ENCODE data around the gene C1RL.

Gene C1RL

DNA sequence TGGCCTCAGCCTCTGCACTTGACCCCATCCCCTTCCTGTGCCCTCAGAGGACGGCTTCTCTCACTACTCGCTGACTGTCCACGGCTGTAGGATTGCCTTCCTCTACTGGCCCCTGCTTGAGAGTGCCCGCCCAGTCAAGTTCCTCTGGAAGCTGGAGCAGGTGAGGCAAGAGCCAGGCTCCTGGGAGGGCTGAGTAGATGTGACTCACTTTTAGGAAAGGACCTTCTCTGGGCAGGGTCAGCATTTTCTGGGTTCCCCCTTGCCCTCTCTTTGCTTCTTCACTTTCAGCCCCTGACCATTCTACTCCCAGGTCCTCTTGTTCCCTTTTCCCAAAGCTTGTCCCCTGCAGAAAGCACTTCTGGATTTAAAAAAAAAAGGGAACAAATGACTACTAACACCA lies 28.9 kb upstream of the C1RL start:
- no peak for DNase-seq (ENCODE audit: low read depth in 3 of 3)

GRCh38 chr12:7136676-7137075 lies 27.7 kb upstream of the C1RL start:
- DNase-seq (ENCODE audit: low read depth in 3 of 3): no peak

DNA sequence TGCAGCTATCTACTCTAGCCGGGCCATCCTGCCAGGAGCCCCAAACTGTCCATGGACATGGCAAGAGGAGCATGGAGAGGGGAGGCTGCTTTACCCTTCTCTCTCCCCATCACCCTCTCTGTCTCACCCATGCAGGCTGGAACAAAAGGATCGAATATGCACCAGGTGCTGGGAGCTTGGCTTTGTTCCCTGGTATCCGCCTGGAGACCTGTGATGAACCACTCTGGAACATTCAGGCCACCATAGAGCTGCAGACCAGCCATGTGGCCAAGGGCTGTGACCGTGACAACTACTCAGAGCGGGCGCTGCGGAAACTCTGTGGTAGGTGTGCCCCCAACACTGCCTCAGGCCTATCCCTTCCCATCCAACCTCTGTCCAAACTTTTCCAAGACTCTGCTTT lies 27.1 kb upstream of the C1RL start:
- DNase-seq (ENCODE audit: low read depth in 3 of 3): no peak

DNA sequence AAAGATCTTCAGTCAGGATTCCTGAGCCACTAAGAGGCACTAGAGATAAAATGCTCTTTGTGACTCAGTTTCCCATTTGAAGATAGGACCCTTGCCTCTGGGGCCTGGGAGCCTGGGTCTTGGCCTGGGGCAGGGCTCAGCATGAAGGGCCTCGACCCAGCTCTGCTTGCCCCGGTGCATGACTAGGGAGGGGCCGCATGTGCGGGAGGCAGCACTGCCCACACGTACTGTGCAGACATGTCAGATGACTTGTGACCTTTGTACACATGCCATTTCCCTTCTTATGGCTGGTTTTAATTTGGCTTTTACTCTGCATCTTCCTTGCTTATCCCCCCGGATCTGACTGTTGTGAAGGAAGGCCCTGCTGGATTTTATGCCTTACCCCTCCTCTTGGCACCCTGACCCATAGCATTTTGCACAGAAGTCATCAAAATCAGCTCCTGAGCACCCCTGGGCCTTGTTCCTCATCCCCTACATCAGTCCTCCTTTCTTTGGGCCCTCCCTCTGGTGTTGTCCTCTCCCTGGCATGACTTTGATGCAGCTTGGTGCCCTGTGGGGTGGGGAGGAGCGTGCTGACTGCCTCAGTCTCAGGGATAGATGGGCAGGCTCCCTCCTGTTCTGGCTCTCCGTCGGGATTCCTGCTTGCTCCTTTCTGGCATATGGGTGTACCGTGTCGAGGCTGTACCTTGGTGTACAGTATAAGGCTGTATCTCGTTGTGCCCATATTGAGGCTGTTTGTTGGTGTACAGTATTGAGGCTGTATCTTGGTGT lies 25.6 kb upstream of the C1RL start:
- DNase-seq (ENCODE audit: low read depth in 3 of 3): no peak

- no peak for DNase-seq (ENCODE audit: low read depth in 3 of 3)
Measured at GRCh38 chr12:7131502-7131866, 22.5 kb upstream of the C1RL start.

GRCh38 chr12:7130701-7131501 lies 21.9 kb upstream of the C1RL start:
- peak in 1 of 3 experiments; percentile 14 for DNase-seq (ENCODE audit: low read depth in 3 of 3)

GRCh38 chr12:7129872-7130691 lies 21.1 kb upstream of the C1RL start, which contains the start of gene CLSTN3:
CLSTN3 (plus strand) TSS chr12:7130371; CDS start chr12:7130649, 278 bp downstream.
- peak; percentile 76 to 78 (median 78) for DNase-seq (ENCODE audit: low read depth in 3 of 3)

DNA sequence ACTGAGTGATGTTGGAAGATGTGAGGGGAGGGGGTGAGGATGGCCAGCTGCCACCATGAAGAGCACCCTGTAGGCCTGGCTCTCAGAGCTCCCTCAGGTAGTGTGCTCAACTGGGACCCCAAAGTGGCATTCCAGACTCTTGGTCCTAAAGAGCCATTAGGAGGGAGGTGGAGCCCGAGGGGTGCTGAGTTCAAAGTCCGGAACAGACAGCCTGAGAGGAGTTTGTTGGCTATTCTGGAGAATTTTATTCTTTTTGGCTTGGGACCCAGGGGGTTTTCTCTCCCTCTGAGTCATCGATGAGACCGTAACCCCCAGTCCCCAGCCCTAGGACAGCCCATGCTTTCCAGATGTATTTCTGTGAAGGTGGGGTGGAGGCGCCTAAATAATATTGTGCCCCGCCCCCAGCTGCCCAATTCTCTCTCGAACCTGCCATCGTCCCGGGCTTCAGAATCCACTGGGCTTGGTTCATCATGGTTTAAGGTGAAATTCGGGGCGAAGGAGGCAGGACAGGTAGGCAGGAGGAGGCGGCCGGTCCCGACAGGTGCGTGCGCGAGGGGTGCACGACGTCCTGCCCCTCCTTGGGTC lies 20.4 kb upstream of the C1RL start:
- no peak for DNase-seq (ENCODE audit: low read depth in 3 of 3)

GRCh38 chr12:7128681-7129286 lies 19.8 kb upstream of the C1RL start, which contains the start of gene RBP5:
RBP5 (minus strand) TSS chr12:7128889; CDS start chr12:7128775, 114 bp downstream.
- no peak for DNase-seq (ENCODE audit: low read depth in 3 of 3)

GRCh38 chr12:7127916-7128626 lies 19.1 kb upstream of the C1RL start:
- DNase-seq (ENCODE audit: low read depth in 3 of 3): no peak

DNA sequence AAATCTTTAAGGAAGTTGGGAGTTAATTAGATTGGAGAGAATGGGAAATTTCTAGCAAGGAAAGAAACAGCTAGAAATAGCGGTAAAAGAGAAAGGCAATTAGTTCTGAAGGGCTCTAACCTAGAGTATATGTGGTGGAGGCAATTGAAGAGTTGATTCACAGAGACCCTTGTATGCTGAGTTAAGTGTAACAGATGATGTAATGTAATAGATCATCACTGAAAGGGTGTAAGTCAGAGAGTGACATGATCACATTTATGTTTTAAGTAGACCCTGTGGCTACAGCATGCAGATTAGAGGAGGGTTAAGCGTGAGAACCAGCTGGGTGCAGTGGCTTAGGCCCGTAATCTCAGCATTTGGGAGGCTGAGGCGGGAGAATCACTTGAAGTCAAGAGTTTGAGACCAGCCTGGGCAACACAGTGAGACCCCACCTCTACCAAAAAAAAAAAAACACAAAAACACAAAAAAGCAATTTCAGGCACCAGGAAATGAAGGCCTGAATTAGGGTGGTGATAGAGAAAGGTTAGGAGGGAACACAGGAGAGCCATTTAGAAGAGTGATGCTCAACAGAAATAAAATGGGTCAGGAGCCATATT lies 16.7 kb upstream of the C1RL start:
- DNase-seq (ENCODE audit: low read depth in 3 of 3): no peak

DNA sequence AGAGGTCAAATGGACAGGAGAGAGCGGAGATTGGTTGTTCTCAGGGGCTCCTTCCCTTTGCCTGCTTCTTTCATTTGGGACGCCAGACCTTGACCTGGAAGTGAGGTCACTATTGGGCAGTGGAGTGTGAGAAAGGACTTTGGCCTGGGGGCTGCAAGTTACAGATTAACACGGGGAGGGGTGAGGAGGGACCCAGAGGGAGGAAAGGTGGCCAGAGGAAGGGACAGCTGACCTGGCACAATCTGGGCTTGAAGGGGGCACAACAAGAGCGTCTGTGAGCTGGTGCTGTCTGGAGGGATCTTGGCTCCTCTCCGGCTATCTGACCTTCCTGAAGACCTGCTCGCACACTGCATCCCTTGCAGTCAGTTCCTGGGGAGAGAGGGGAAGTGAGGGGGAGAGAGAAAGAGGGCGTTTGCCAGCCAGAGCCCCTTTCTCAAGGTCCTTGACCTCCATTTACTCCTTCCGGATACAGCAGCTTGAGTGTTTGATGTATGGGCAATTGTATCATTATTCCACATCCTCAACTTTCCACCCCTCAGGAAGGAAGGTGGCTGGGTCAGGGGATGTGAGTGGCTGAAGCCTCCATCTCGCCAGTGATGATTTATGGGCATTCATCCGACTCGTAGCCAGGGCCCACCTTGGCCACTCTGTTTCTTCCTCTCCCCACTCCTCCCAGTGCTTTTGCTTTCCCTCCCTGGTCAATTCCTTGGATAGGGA lies 14.9 kb upstream of the C1RL start:
- no peak for DNase-seq (ENCODE audit: low read depth in 3 of 3)

DNA sequence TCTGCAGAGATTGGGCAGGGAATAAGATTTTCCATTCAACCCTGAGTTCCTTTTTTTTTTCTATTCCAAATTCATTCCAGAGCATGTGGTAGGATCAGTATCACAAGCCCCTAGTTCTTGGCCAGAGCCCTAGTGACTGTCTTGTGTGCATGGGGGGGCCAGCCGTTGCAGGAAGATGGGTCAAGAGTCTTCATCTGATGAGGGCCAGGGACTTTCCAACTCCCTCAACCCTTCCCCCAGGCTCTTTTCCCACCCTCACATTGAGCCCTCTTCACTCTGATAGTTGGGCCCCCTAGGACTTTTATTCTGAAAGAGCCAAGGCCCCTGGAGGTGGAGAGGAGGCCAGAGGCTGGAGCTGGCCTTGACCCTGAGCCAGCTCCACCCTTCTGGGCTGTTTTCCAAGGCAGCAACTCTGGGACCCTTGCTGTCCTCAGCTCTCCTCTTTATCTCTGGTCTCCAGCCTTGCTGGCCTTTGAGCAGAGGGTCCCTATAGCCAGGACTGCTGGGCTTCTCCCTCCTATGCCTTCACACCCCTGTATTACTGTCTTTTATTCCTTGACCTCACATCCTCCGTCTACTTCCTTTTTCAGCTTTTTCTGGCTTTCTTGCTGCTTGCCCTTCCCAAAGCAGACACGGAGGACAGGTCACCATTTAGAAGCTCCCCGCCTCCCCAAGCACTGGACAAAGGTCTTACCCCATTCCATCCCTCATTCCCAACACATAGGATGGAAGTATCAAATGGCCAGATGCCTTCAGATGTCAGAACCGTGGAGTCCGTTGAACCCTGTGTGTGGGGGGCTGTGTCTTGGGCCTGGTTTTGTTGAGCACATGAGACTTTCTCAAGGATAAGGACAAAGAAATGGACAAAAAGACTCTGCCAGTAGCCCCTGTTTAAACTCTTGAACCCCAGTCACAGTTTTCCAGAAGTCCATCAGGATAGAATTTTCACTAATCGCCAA lies 14.1 kb upstream of the C1RL start:
- DNase-seq (ENCODE audit: low read depth in 3 of 3): no peak

DNA sequence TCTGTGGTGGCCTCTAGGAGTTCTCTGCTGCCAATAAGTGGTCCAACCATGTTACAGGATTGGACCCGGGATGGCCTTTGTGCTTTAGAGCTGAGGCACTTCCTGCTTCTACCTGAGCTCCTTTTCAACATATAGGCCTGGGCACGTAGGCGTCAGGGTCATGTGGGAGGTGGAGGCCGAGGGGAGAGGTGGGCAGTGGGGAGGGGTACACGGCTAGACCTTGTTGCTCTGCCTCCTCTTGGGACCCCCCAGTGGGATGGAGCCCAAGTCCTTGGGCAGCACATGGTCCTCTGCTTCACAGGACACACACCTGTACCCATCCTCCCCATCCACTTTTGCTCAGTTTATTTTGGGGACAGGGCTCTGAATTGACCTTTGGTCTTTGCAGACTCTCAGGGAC lies 12.3 kb upstream of the C1RL start:
- no peak for DNase-seq (ENCODE audit: low read depth in 3 of 3)

GRCh38 chr12:7120166-7120565 lies 11.2 kb upstream of the C1RL start:
- no peak for DNase-seq (ENCODE audit: low read depth in 3 of 3)

DNA sequence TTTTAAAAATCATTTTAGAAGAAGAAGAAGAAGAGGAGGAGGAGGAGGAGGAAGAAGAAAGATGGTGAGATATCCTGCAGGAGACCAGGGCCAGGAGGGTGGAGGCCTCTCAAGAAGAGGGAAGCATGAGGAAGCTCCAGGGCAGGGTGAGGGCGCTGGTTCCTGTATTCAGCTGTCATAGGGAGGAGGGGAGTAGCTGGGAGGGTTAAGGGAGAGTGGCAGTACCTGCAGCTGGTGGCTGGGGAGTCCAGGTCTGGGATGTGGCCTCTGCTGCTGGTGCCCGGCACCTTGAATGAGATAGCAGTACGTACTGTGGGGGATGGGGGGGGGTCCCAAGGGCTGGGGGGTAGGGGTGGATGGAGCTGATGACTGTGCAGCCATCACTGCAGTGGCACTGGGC lies 9.9 kb upstream of the C1RL start:
- DNase-seq (ENCODE audit: low read depth in 3 of 3): no peak

DNA sequence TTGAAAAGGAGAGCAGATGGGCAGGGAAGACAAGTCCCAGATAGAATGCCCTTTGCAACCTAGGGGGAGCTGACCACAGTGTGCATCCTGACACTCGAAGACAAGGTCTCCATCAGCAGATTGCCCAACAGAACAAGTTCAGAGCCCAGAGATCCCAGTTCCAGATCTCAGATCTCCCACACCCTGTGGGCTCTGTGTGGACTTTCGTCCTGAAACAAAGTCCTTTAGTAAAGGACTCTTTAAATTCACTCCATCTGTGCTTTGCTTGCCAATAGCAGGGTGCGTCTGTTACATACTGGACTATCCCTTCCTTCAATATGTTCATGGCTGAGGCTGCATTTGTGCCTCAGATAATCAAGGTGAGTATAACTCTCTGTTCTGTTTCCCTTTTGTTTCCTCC lies 8.7 kb upstream of the C1RL start:
- DNase-seq (ENCODE audit: low read depth in 3 of 3): no peak

DNA sequence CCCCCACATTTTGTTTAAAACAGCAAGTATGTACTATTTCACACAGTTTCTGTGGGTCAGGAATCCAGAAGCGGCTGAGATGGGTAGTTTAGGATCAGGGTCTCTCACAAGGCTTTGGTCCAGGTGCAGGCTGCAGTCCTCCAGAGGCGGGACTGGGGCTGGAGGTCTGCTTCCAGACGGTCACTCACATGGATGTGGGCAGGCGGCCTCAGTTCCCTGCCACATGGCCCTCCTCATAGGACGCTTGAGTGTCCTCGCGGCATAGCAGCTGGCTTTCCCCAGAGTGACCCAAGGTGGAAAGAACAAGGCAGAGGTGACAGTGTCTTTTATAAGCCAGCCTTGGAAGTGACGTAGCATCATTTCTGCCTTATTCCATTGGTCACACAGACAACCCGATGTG lies 7.9 kb upstream of the C1RL start:
- no peak for DNase-seq (ENCODE audit: low read depth in 3 of 3)

- DNase-seq (ENCODE audit: low read depth in 3 of 3): no peak
Measured at GRCh38 chr12:7116196-7116595, 7.2 kb upstream of the C1RL start.
